Fibroblast of pulmonary artery (primary cell): ENCODE data around the gene RHOU.

Source experiments
- DNase-seq: peaks from one replicate; pipeline ENCODE4 v3.0.0-alpha.2; 2010; ENCODE audit warnings: low read depth
- H3K4me3 ChIP-seq: replicated peaks from 2 replicates; pipeline ENCODE4 v1.5.1; 2011; ENCODE audit warnings: low read depth, mild to moderate bottlenecking, control low read depth, low read length, moderate library complexity
- TF ChIP-seq, protein P1 (sequence below): IDR thresholded peaks from 2 replicates; pipeline ENCODE4 v1.5.1; 2011; ENCODE audit warnings: mild to moderate bottlenecking, control low read depth, low read length, inconsistent platforms; ENCODE audit errors: missing control alignments

Gene RHOU

DNA sequence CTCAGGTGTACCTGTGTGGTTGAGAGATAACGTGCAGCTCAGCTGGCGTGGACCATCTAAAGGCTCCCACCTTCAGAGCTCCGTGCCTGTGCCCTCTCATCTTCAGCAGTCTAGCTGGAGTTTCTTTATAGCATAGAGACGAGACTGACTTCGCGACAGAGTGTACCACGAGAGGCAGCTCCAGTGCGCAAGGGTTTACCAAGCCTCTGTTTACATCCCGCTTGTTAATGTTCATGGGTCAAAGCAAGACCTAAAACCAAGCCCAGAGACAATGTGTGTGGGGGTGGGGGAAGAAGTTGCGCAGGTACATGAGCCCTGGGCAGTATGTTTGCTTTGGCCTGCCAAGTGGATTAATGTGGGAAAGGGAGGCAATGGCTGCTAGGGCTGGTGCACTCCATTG lies 15.6 kb downstream of the RHOU start:
- TF ChIP-seq, protein P1, sequence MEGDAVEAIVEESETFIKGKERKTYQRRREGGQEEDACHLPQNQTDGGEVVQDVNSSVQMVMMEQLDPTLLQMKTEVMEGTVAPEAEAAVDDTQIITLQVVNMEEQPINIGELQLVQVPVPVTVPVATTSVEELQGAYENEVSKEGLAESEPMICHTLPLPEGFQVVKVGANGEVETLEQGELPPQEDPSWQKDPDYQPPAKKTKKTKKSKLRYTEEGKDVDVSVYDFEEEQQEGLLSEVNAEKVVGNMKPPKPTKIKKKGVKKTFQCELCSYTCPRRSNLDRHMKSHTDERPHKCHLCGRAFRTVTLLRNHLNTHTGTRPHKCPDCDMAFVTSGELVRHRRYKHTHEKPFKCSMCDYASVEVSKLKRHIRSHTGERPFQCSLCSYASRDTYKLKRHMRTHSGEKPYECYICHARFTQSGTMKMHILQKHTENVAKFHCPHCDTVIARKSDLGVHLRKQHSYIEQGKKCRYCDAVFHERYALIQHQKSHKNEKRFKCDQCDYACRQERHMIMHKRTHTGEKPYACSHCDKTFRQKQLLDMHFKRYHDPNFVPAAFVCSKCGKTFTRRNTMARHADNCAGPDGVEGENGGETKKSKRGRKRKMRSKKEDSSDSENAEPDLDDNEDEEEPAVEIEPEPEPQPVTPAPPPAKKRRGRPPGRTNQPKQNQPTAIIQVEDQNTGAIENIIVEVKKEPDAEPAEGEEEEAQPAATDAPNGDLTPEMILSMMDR = no peak
- no peak overlapping the region for H3K4me3 ChIP-seq
- no peak for DNase-seq

DNA sequence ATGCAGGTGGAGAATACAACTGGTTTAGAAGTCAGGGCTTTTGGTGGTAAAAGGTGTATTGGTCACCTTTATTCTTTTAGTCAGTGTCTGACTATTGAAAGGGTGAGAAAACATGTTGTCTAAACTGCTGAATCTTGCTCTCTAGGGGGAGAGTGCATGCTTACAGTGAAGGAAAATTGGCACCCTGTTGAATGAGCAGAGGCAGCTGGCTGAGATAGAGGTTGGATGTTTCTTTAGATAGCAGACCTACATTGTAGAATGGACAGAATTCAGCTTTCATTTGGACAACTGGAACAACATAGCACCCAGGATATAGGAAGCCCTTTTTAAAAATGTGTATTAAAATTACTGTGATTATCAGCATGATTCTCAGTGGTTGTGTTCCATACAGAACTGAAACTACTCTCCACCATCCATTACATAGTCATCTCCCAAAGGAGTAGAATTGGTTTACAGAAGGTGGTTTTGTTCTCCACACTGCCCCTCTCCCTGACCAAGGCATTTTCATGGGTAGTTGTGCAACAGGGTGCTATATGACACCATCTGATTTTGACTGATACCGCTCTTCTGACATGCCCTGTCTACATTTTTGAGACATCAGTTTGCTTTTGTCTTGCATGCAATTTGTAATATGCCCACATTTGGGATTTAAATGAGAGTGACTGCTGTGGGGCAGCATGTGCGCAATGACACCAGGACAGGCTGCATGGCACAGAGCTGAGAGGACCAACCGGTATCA lies 16.2 kb downstream of the RHOU start:
- H3K4me3 ChIP-seq = no peak overlapping the region
- TF ChIP-seq, protein P1 = no peak
- DNase-seq = no peak

DNA sequence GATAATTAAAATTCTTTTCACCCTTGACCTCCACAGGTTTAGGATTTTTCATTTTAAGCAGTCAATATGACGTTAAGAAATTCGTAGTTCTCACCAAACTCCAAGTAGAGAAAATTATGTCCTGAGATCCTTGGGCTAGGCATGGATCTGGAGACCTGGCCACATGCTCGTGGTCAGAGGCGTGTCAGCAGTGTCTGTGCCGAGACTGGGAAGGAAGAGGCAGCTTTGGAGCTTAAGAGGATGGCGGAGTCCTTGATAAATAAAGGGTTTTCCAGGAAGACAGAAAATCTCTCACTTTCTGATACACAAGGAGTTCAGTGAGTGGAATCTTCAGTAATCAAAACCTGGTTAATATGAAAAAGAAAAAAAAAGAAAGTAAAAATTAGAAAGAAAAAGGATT lies 17.0 kb downstream of the RHOU start:
- no peak for DNase-seq
- no peak overlapping the region for H3K4me3 ChIP-seq
- TF ChIP-seq, protein P1 = no peak

DNA sequence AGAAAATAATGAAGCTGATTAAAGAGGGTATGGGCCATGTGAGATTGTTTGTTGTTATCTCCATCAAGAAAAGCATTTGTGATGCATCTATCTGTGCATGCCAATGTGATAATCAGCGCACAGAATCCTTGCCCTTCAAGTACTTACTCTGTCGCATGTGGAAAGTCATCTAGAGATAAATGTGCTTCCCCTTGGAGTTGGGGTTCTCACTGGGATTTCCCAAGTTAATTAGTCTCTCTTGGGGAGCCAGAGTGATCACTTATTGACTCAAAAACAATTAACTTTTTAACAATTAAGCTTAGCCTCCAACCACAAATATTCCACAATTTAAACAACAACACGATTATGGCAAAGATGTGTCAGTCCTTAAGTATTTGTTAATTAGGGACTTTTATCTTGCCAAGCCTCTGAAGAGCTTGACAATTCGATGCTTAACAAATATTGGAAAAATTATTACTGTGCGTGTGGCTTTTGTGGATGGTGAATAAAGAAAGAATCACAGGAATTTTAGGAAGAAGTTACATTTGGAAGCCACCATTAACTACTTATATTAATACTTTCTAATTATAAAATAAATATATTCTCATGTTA lies 17.5 kb downstream of the RHOU start:
- TF ChIP-seq, protein P1 = no peak
- no peak overlapping the region for H3K4me3 ChIP-seq
- DNase-seq = no peak

DNA sequence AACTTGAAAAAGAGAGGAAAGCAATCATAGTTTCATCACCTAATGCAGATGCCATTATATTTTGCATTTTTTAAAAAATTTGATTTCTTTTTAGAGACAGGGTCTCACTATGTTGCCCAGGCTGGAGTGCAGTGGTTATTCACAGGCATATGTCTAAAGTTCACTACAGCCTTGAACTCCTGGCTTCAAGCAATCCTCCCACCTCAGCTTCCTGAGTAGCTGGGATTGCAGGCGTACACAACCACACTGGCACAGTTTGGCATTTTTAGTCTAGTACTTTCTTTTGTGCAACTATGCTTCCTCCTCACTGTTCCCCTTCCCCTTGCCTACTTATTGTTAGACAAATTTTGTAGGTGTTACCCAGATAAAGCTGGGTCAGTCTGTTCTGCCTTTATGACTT lies 18.0 kb downstream of the RHOU start:
- TF ChIP-seq, protein P1 = no peak
- no peak overlapping the region for H3K4me3 ChIP-seq
- DNase-seq = no peak

DNA sequence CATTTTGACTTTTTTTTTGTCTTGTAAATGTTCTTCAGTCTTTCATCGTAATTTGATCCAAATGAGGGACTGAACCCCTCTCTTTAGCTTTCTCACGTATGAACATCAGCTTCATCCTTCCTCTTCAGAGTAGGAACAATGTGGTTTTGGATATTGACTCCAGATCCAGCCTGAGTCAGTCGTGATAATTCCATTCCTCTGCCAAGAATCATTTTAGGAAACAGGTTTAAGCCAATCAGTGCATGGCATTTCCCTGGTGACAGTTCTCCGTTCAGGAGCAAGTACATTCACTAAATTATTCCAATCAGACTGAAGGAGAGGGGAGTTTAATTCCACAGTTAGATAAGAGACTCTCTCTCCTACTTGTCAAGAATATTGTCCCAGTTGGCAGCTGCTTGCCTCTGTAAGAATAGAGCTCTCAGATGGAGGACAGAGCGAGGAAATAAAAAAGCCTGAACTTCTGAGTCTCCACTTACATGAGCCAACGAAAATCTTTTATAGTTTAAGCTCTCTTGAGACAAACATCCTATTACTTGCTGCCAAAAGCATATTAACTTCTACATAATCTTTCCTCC lies 18.6 kb downstream of the RHOU start:
- H3K4me3 ChIP-seq = no peak overlapping the region
- peak; percentile 31 for DNase-seq
- TF ChIP-seq, protein P1 = no peak
